CD4-positive, alpha-beta T cell treated with Interleukin-2 at 100 ng/mL for 4 hours (primary cell): ENCODE measurements around the gene GGA3.
"Not testable (repeated sequence)": the region's sequence is repeated elsewhere in the genome, so short reads cannot be mapped to it uniquely, and the experiment has no call there.

ENCODE experiments used
- DNase-seq: peaks from one replicate; pipeline ENCODE4 v3.0.0-alpha.2; 2020; ENCODE audit warnings: low spot score

GGA3 gene

DNA sequence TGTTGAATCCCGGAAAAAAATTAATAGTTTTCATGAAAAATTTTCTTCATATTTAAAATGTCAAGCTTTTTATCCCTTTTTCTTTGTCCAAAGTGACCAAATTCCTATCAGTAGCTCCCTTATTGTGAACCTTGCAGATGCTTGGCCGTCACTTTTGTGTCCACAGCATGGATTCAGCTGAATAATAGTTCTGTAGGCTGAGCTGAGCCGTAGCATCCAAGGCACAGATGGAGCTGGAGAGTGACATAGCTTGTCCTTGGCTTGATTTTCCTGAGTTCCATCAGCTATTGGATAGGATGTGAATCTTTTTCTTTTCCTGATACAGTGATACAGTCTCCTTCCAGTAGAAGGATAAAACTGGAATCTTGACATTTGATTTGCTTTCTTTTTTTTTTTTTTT is 52.3 kb downstream of the GGA3 start:
- no peak for DNase-seq

DNA sequence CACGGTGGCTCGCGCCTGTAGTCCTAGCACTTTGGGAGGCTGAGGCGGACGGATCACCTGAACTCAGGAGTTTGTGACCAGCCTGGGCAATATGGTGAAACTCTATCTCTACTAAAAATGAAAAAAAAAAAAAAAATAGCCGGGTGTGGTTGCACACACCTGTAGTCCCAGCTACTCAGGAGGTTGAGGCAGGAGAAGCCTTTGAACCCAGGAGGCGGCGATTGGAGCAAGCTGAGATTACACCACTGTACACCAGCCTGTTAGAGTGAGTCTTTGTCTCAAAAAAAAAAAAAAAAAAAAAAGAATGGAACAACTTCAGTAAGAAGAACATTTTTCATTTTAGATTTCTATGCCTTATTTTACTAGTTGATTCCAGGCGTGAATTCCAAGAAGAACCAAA is 53.2 kb downstream of the GGA3 start:
- DNase-seq = no peak

DNA sequence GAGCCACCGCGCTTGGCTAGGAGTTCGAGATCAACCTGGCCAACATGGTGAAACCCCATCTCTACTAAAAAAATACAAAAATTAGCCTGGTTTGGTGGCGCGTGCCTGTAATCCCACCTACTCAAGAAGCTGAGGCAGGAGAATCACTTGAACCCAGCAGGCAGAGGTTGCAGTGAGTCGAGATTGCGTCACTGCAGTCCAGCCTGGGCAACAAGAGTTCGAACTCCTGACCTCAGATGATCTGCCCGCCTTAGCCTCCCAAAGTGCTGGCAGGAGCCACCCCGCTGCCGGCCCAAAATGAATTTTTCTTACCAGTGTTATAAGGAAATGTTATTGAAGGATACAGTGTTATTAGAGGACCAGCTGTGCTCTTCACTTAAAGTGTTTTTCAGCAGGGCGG is 53.6 kb downstream of the GGA3 start:
- no peak for DNase-seq

DNA sequence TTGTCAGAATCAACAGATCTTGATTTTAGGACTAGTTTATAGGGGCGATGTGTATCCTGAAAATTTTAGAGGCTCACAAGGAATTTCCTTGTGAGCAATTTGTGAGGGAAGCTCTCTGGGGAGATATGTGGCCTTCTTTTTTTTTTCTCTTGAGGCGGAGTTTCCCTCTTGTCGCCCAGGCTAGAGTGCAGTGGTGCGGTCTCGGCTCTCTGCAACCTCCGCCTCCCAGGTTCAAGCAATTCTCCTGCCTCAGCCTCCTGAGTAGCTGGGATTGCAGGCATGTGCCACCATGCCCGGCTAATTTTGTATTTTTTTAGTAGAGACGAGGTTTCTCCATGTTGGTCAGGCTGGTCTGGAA is 54.4 kb downstream of the GGA3 start:
- not testable (repeated sequence) for DNase-seq

DNA sequence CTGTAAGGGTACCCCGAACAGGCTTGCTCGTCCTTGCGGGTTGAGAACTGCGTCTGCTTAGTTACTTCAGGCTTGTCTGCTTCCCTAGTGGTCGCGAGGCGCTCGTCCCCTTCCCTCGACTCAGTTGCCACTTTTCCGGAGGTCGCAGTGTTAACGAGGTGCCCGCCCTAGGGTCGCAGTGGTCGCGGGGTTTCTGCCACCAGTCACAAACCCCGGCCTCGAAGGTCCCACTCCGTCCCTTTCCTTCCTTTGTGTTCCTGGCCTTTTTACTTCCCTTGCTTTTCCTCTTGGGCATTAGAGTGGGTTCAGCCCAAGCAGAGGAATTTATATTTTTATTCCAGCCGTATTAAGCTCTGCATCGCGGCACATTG is 55.6 kb downstream of the GGA3 start:
- no peak for DNase-seq

DNA sequence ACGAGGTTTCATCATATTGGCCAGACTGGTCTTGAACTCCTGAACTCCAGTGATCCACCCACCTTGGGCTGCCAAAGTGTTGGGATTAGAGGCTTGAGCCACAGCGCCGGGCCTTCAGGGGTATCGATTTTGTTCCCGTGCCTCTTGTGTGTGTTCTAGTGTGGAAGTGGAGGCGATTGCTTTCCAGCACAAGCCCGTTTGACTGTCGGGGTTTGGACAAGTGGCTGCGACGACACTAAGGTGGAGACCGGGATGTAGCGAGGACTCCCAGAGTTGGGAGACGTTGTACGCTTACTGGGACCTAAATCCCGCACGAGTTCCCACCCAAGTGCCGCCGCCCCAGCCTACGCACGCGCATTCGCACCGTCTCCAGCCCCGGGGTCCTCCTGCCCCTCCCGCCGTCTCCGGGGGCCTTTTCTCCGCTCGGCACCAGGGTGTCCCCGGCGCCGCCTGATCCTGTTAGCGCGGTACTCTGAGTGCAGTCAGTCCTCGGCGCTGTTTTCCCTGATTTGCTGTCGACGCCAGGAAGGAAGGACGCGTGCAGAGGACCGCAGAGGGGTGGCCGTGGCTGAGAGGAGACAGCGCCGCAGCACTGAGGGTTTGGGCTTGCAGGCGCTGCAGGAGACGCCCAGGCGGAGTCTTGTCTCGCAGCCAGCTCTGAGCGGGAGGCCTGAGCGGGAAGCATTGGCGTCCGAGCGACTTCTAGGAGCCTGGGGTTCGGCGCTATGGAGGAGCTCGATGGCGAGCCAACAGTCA is 56.2 kb downstream of the GGA3 start, which contains the start of gene NUP85:
NUP85 (plus strand) TSS at position 643 of the 756 bp plus-strand sequence; CDS start at position 726, 83 bp downstream.
- DNase-seq = peak; percentile 91

DNA sequence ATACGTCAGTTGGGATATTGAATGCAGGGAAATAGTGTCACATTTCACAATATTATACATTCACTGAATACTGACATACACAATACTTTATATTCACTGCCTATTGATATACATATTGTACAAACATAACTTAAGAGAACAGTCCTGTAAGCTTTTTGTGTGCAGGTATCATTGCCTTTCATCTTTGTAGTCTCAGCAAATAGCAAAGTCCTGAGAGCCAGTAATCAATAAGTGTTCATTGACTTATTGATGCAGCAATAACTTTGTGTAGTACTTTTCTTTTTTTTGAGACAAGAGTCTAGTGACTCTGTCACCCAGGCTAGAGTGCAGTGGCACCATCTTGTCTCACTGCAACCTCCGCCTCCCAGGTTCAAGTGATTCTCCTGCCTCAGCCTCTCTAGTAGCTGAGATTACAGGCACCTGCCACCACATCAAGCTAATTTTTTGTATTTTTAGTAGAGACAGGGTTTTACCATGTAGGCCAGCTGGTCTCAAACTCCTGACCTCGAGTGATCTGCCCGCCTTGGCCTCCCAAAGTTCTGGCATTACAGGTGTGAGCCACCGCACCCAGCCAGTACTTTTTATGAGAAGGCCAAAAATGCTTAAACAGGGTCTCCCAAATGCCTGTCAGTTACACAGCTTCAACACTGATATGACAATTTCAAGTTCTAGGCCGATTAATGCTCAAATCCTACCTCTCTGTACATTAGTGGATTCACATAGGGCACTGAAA is 61.4 kb downstream of the GGA3 start:
- DNase-seq = no peak

DNA sequence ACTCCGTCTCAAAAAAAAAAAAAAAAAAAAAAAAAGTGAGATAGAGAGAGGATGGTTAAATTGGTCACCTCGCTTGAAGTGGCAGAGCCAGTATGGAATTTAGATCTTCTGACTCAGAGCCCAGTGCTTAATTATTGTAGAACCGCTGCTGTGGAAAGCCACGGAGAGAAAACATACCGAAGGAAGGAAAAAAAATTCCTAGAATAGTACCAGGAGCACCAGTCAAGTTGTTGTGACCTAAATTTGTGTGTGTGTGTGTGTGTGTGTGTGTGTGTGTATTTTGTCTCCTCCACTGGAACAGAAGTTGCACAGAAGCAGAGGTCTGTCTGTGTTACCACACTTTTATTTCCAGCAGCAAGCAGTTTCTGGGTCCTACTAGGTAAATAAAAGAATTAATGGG is 66.5 kb downstream of the GGA3 start:
- DNase-seq = no peak

DNA sequence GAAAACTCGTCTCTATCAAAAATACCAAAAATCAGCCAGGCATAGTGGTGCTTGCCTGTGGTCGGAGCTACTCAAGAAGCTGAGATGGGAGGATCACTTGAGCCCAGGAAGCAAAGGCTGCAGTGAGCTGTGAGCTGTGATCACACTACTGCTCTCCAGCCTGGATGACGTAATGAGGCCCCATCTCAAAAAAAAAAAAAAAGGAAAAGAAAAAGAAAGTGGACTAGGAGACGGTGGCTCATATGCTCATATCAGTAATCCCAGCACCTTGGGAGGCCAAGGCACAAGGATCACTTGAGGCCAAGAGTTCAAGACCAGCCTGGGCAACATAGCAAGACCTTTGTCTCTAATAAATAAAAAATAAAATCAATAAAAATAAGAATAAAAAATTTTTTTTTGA is 69.8 kb downstream of the GGA3 start:
- DNase-seq = no peak

DNA sequence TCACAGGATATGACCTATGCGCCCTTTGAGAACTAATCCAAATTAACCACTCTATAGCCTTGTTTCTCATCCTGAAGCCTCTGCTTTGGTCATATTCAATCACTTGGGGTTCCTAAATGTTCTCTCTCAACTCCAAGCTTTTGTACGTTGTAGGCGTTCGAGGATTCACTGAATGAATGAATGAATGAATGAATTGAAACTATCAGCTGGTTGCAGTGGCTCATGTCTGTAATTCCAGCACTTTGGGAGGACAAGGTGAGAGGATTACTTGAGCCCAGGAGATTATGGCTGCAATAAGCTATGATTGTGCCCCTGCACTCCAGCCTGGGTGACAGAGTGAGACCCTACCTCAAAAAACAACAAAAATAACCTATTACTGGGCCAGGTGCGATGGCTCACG is 72.8 kb downstream of the GGA3 start:
- no peak for DNase-seq
